NT2/D1 (cell line): ENCODE results near the gene LAMP1.
A peak's percentile ranks its signal among the peaks of the same experiment; 100 is the strongest.

Experiments
- DNase-seq: peaks from one replicate; pipeline ENCODE4 v3.0.0-alpha.2; 2011; ENCODE audit warnings: low read depth, low spot score
- H3K27me3 ChIP-seq: 2 replicates; pipeline ENCODE4 v1.6.0; 2011; ENCODE audit warnings: mild to moderate bottlenecking; ENCODE audit not compliant: insufficient read length, insufficient read depth
- H3K36me3 ChIP-seq: 2 replicates; pipeline ENCODE4 v1.6.1; 2011; ENCODE audit warnings: mild to moderate bottlenecking, low read length, mixed read lengths; ENCODE audit not compliant: insufficient read depth, insufficient read length
- H3K4me1 ChIP-seq: 2 replicates; pipeline ENCODE4 v1.5.1; 2011; ENCODE audit not compliant: insufficient read depth, insufficient read length
- H3K4me3 ChIP-seq: 2 replicates; pipeline ENCODE4 v1.5.1; 2011; ENCODE audit warnings: low read depth; ENCODE audit not compliant: insufficient read length
- H3K9ac ChIP-seq: 2 replicates; pipeline ENCODE4 v1.6.0; 2011; ENCODE audit warnings: low read depth; ENCODE audit not compliant: insufficient read length
- H3K9me3 ChIP-seq: 2 replicates; pipeline ENCODE4 v1.5.1; 2011; ENCODE audit warnings: mild to moderate bottlenecking, low read length; ENCODE audit not compliant: insufficient read depth
- SUZ12 ChIP-seq: IDR thresholded peaks from 2 replicates; pipeline ENCODE4 v1.6.1; 2011; ENCODE audit not compliant: insufficient read length, insufficient read depth; ENCODE audit errors: extremely low read depth
- YY1 ChIP-seq: IDR thresholded peaks from 2 replicates; pipeline ENCODE4 v1.6.1; 2011; ENCODE audit not compliant: insufficient read length, insufficient read depth
- ZNF274 ChIP-seq: IDR thresholded peaks from 2 replicates; pipeline ENCODE4 v1.6.1; 2011; ENCODE audit warnings: mild to moderate bottlenecking, low read depth, low read length

LAMP1 gene

DNA sequence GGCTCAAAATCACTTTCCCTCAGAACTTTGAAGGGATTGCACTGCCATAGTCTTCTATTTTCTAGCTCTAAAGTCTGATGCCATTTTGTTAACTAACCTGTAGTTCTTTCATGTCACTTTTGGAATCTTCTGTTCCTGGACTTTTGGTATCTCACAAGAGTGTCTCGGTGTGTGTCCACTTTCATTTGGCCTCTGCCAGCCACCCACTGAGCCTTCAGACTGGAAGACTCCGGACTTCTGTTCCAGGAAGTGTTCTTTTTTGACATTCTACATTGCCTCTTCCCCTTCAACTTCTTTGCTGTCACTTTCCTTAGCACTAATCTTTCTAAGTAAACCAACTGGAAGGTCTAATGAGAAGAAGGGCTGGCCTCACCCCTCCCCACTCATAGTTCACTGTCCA lies 25.0 kb upstream of the LAMP1 start:
- no peak for TF ChIP-seq ZNF274
- TF ChIP-seq SUZ12, result no peak
- no peak for TF ChIP-seq YY1
- Histone ChIP-seq H3K9me3 (no peaks in the 10 kb centered on the region), H3K4me3 (no peak overlapping the region), H3K4me1 (no peaks in the 10 kb centered on the region), H3K27me3 (no peaks in the 10 kb centered on the region), H3K36me3 (peaks cover 13% of the 10 kb centered on the region), H3K9ac (no peak overlapping the region)
- DNase-seq, result no peak

GRCh38 chr13:113272701-113273181 lies 24.3 kb upstream of the LAMP1 start:
- no peaks in the 10 kb centered on the region for H3K27me3 ChIP-seq
- no peak for DNase-seq
- no peaks in the 10 kb centered on the region for H3K9me3 ChIP-seq
- no peak overlapping the region for H3K4me3 ChIP-seq
- peaks cover 13% of the 10 kb centered on the region for H3K36me3 ChIP-seq
- no peak for TF ChIP-seq YY1
- TF ChIP-seq ZNF274, result no peak
- TF ChIP-seq SUZ12, result no peak
- H3K4me1 ChIP-seq, result no peaks in the 10 kb centered on the region
- no peak overlapping the region for H3K9ac ChIP-seq

- Histone ChIP-seq H3K36me3 (peaks cover 13% of the 10 kb centered on the region), H3K9me3 (no peaks in the 10 kb centered on the region), H3K27me3 (no peaks in the 10 kb centered on the region), H3K9ac (no peak overlapping the region), H3K4me1 (no peaks in the 10 kb centered on the region), H3K4me3 (no peak overlapping the region)
- DNase-seq, result no peak
- TF ChIP-seq SUZ12 (no peak), YY1 (no peak), ZNF274 (no peak)
These were observed 23.7 kb upstream of the LAMP1 start for GRCh38 chr13:113273321-113273720.

- TF ChIP-seq ZNF274 (no peak), SUZ12 (no peak), YY1 (no peak)
- Histone ChIP-seq H3K9ac (no peak overlapping the region), H3K4me1 (no peaks in the 10 kb centered on the region), H3K36me3 (peaks cover 11% of the 10 kb centered on the region), H3K27me3 (no peaks in the 10 kb centered on the region), H3K4me3 (no peak overlapping the region), H3K9me3 (no peaks in the 10 kb centered on the region)
- DNase-seq, result no peak
These were observed 23.0 kb upstream of the LAMP1 start for GRCh38 chr13:113273851-113274590.

- H3K4me3 ChIP-seq, result no peak overlapping the region
- peaks cover 11% of the 10 kb centered on the region for H3K36me3 ChIP-seq
- H3K9me3 ChIP-seq, result no peaks in the 10 kb centered on the region
- H3K27me3 ChIP-seq, result no peaks in the 10 kb centered on the region
- TF ChIP-seq YY1, result no peak
- no peak for TF ChIP-seq SUZ12
- no peak for TF ChIP-seq ZNF274
- no peaks in the 10 kb centered on the region for H3K4me1 ChIP-seq
- no peak overlapping the region for H3K9ac ChIP-seq
- no peak for DNase-seq
These were observed 22.3 kb upstream of the LAMP1 start for GRCh38 chr13:113274721-113275120.

DNA sequence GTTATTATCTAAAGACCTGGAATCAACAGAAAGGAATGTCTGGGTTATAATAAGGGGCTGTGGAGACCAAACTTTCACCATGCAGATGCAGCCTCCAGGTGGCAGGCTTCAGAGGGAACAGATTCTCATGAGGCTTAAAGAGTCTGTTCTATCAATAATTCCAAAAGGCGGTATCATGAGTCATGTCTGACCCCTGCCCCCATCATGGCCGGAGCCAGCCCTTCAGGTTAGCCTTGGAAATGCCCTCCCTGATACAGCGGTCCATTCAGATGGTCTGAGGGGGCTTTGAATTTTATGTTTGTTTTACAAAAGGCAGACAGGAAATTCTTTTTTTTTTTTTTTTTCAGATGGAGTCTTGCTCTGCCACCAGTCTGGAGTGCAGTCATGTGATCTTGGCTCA lies 21.7 kb upstream of the LAMP1 start:
- peak; percentile 32 for DNase-seq
- Histone ChIP-seq H3K4me3 (no peak overlapping the region), H3K27me3 (no peaks in the 10 kb centered on the region), H3K36me3 (peaks cover 11% of the 10 kb centered on the region), H3K4me1 (no peaks in the 10 kb centered on the region), H3K9ac (no peak overlapping the region), H3K9me3 (no peaks in the 10 kb centered on the region)
- TF ChIP-seq YY1 (no peak), ZNF274 (no peak), SUZ12 (no peak)

GRCh38 chr13:113280126-113280525 lies 16.9 kb upstream of the LAMP1 start:
- no peak for DNase-seq
- no peak for TF ChIP-seq SUZ12
- no peak for TF ChIP-seq YY1
- no peak for TF ChIP-seq ZNF274

More at GRCh38 chr13:113280126-113280525, 16.9 kb upstream of the LAMP1 start:
- H3K4me3 ChIP-seq, result no peak overlapping the region
- H3K9ac ChIP-seq, result no peak overlapping the region
- H3K4me1 ChIP-seq, result no peaks in the 10 kb centered on the region
- H3K27me3 ChIP-seq, result peaks cover 2% of the 10 kb centered on the region
- no peaks in the 10 kb centered on the region for H3K9me3 ChIP-seq
- no peaks in the 10 kb centered on the region for H3K36me3 ChIP-seq
